NK-92 treated with Interleukin-12 subunit alpha and Interleukin-12 subunit beta, amount 100 ng/mL, for 24 hours (cell line): ENCODE data around the gene KNDC1.
"Not testable (repeated sequence)": the region's sequence is repeated elsewhere in the genome, so short reads cannot be mapped to it uniquely, and the experiment has no call there.

Experiments
- DNase-seq: peaks from one replicate; lab custom pipeline; 2025; lab: John Stamatoyannopoulos, UW

KNDC1 gene

GRCh38 chr10:133126431-133127290 lies 33.4 kb upstream of the KNDC1 start:
- no peak for DNase-seq

GRCh38 chr10:133127291-133128125 lies 32.5 kb upstream of the KNDC1 start:
- peak; percentile 48 for DNase-seq

- no peak for DNase-seq
Measured at GRCh38 chr10:133128126-133129070, 31.6 kb upstream of the KNDC1 start.

- no peak for DNase-seq
Measured at GRCh38 chr10:133129071-133129858, 30.8 kb upstream of the KNDC1 start.

- no peak for DNase-seq
Measured at GRCh38 chr10:133129859-133130495, 30.0 kb upstream of the KNDC1 start.

- DNase-seq, result no peak
Measured at GRCh38 chr10:133130602-133131001, 29.4 kb upstream of the KNDC1 start.

GRCh38 chr10:133131053-133131452 lies 29.0 kb upstream of the KNDC1 start:
- no peak for DNase-seq

GRCh38 chr10:133131734-133132472 lies 28.1 kb upstream of the KNDC1 start:
- DNase-seq, result no peak

GRCh38 chr10:133132473-133133291 lies 27.3 kb upstream of the KNDC1 start:
- DNase-seq, result no peak

- DNase-seq, result no peak
Measured at GRCh38 chr10:133133471-133134231, 26.4 kb upstream of the KNDC1 start.

GRCh38 chr10:133134411-133135115 lies 25.5 kb upstream of the KNDC1 start:
- DNase-seq, result no peak

GRCh38 chr10:133135116-133135465 lies 24.9 kb upstream of the KNDC1 start:
- DNase-seq, result no peak

GRCh38 chr10:133137486-133138145 lies 22.4 kb upstream of the KNDC1 start:
- not testable (repeated sequence) for DNase-seq

- no peak for DNase-seq
Measured at GRCh38 chr10:133139551-133140065, 20.4 kb upstream of the KNDC1 start.

GRCh38 chr10:133140417-133141143 lies 19.4 kb upstream of the KNDC1 start:
- no peak for DNase-seq
